GM12892 (cell line): ENCODE measurements around the gene THADA.

Experiments used
- POLR2A ChIP-seq: IDR thresholded peaks from 2 replicates; pipeline ENCODE4 v1.6.1; 2011; ENCODE audit warnings: low read depth, low read length, control low read depth
- TAF1 ChIP-seq: IDR thresholded peaks from 2 replicates; pipeline ENCODE4 v1.6.1; 2011; ENCODE audit warnings: low read depth, mild to moderate bottlenecking, control low read depth, low read length, borderline replicate concordance

DNA sequence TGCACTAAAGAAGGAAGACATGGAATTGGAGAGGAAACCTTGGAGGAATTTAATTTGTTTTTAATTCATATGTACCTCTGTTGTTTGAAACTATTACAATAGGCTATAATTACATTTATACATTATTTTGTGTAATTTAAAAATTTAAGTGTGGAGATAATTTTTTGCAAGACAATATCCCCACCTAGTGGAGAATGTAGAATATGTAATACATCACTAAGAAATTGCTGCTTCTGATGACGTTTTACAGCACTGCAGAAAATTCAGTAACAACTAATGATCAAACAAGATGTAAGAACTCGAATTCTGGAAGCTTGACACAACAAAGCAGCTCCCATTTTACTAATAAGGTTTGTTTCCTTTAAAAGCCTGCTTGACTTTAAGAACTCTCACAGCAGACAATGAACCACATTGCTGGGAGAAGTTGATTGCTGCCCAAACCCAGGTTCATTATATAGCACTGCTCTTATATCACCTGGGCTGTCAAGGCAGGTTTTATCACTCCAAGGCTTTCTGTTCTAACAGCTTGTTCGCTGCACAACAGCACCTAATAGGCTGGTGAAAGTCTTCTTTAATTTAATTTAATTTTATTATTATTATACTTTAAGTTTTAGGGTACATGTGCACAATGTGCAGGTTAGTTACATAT, 53.4 kb downstream of the THADA start:
- TF ChIP-seq POLR2A (no peak), TAF1 (no peak)
